ENCODE data around the gene IFITM1. TPM values are rescaled to one million over a fixed set of nuclear protein-coding genes. Genes with fewer than 3 reads are reported as not detected.
"Not testable (repeated sequence)": the region's sequence is repeated elsewhere in the genome, so short reads cannot be mapped to it uniquely, and the experiment has no call there.

IFITM1 gene
- total and polyA plus RNA-seq, 2 experiments from 2014 or later = 72.7 to 180 TPM

- whole genome bisulfite sequencing, 2 experiments (ENCODE audit: low coverage in 1 of 2, low lambda C conversion rate in 2 of 2, missing lambda C conversion rate in 2 of 2) = 4 to 11% methylated on average over 10 of the region's 71 CpGs
- peak overlapping the region; percentile 58; the same call in 1 of the 2 replicates for H3K4me3 ChIP-seq
- in situ Hi-C loops (cut with MboI) = not testable (repeated sequence)
Measured at GRCh38 chr11:311013-311748, 2.7 kb upstream of the IFITM1 start.

GRCh38 chr11:312092-312816 lies 1.6 kb upstream of the IFITM1 start:
- no peaks in the 10 kb centered on the region for H3K9me2 ChIP-seq (ENCODE audit: insufficient read depth)
- peak overlapping the region; percentile 80 for H3K9ac ChIP-seq
- peak overlapping the region; percentile 71 for H3K4me2 ChIP-seq (ENCODE audit: unreplicated experiment)
- no peaks in the 10 kb centered on the region for H4K20me1 ChIP-seq (ENCODE audit: insufficient read depth)
- H3K27ac ChIP-seq = peak overlapping the region; percentile 55
- H3K9me3 ChIP-seq (ENCODE audit: low read depth) = no peaks in the 10 kb centered on the region
- in situ Hi-C loops (cut with MboI) = no loop called here
- no peaks in the 10 kb centered on the region for H3K27me3 ChIP-seq (replicated peaks; ENCODE audit: insufficient read depth)
- H3K4me3 ChIP-seq = no peak overlapping the region
- H3K36me3 ChIP-seq (ENCODE audit: low read depth) = no peaks in the 10 kb centered on the region
- no peak overlapping the region for H2AFZ ChIP-seq
- TF ChIP-seq EZH2 (IDR thresholded peaks at IDR 0.05; ENCODE audit: insufficient read depth, poor library complexity, severe bottlenecking) (no peak), EZH2phosphoT487 (IDR thresholded peaks at IDR 0.05; ENCODE audit: insufficient read depth, low read depth) (no peak)
- WGBS, 2 experiments (ENCODE audit: low coverage in 1 of 2, low lambda C conversion rate in 2 of 2, missing lambda C conversion rate in 2 of 2) = 61 to 65% methylated on average over 12 to 14 of the region's 14 CpGs
- DNase-seq = no peak
- H3K4me1 ChIP-seq (ENCODE audit: insufficient read depth) = peaks cover 32% of the 10 kb centered on the region
- peaks cover 35% of the 10 kb centered on the region for H3F3A ChIP-seq (ENCODE audit: insufficient read depth)
- peaks cover 48% of the 10 kb centered on the region for H3K79me2 ChIP-seq (ENCODE audit: insufficient read depth)

More at GRCh38 chr11:311013-311748, 2.7 kb upstream of the IFITM1 start:
- H3K27ac ChIP-seq = peak overlapping the region; percentile 44
- peak overlapping the region; percentile 71 for H3K4me2 ChIP-seq (ENCODE audit: unreplicated experiment)
- H3K4me1 ChIP-seq (ENCODE audit: insufficient read depth) = peaks cover 26% of the 10 kb centered on the region
- not testable (repeated sequence) for H3K9me2 ChIP-seq (ENCODE audit: insufficient read depth); DNase-seq; H3K9me3 ChIP-seq (ENCODE audit: low read depth); H4K20me1 ChIP-seq (ENCODE audit: insufficient read depth); H2AFZ ChIP-seq; H3K36me3 ChIP-seq (ENCODE audit: low read depth); H3K27me3 ChIP-seq (replicated peaks; ENCODE audit: insufficient read depth)
- peaks cover 37% of the 10 kb centered on the region for H3K79me2 ChIP-seq (ENCODE audit: insufficient read depth)
- peaks cover 32% of the 10 kb centered on the region for H3F3A ChIP-seq (ENCODE audit: insufficient read depth)
- peak overlapping the region; percentile 80 for H3K9ac ChIP-seq

GRCh38 chr11:313304-313786 lies 495 bp upstream of the IFITM1 start:
- Histone ChIP-seq H3K9ac (peak overlapping the region; percentile 80), H3K4me2 (ENCODE audit: unreplicated experiment) (peak overlapping the region; percentile 82), H3K27ac (peak overlapping the region; percentile 55), H3K27me3 (replicated peaks; ENCODE audit: insufficient read depth) (no peaks in the 10 kb centered on the region), H3F3A (ENCODE audit: insufficient read depth) (peaks cover 39% of the 10 kb centered on the region), H3K79me2 (ENCODE audit: insufficient read depth) (peaks cover 52% of the 10 kb centered on the region), H3K9me3 (ENCODE audit: low read depth) (no peaks in the 10 kb centered on the region), H3K4me3 (no peak overlapping the region), H3K36me3 (ENCODE audit: low read depth) (no peaks in the 10 kb centered on the region), H4K20me1 (ENCODE audit: insufficient read depth) (no peaks in the 10 kb centered on the region), H3K9me2 (ENCODE audit: insufficient read depth) (no peaks in the 10 kb centered on the region), H3K4me1 (ENCODE audit: insufficient read depth) (peaks cover 32% of the 10 kb centered on the region), H2AFZ (peak overlapping the region; percentile 20; the same call in 1 of the 2 replicates)
- DNase-seq = peak; percentile 27
- 46 to 52% methylated on average over 8 of the region's 8 CpGs for WGBS, 2 experiments (ENCODE audit: low coverage in 1 of 2, low lambda C conversion rate in 2 of 2, missing lambda C conversion rate in 2 of 2)
- in situ Hi-C loops (cut with MboI) = no loop called here
- no peak for TF ChIP-seq EZH2phosphoT487 (IDR thresholded peaks at IDR 0.05; ENCODE audit: insufficient read depth, low read depth)
- no peak for TF ChIP-seq EZH2 (IDR thresholded peaks at IDR 0.05; ENCODE audit: insufficient read depth, poor library complexity, severe bottlenecking)

GRCh38 chr11:314554-314875 lies 675 bp downstream of the IFITM1 start:
- H4K20me1 ChIP-seq (ENCODE audit: insufficient read depth); in situ Hi-C loops (cut with MboI); H3K27me3 ChIP-seq (replicated peaks; ENCODE audit: insufficient read depth); H3K9me3 ChIP-seq (ENCODE audit: low read depth); H3K9me2 ChIP-seq (ENCODE audit: insufficient read depth); H3K36me3 ChIP-seq (ENCODE audit: low read depth); DNase-seq: not testable (repeated sequence)
- H3K9ac ChIP-seq = peak overlapping the region; percentile 80
- H3K4me3 ChIP-seq = peak overlapping the region; percentile 79
- 6 to 9% methylated on average over 3 to 6 of the region's 6 CpGs for WGBS, 2 experiments (ENCODE audit: low coverage in 1 of 2, low lambda C conversion rate in 2 of 2, missing lambda C conversion rate in 2 of 2)
- H3K4me2 ChIP-seq (ENCODE audit: unreplicated experiment) = peak overlapping the region; percentile 82
- H2AFZ ChIP-seq = peak overlapping the region; percentile 20; the same call in 1 of the 2 replicates
- peaks cover 48% of the 10 kb centered on the region for H3K79me2 ChIP-seq (ENCODE audit: insufficient read depth)
- peak overlapping the region; percentile 55 for H3K27ac ChIP-seq
- H3F3A ChIP-seq (ENCODE audit: insufficient read depth) = peaks cover 32% of the 10 kb centered on the region
- H3K4me1 ChIP-seq (ENCODE audit: insufficient read depth) = peaks cover 32% of the 10 kb centered on the region
